GM20431 (cell line): ENCODE measurements around the gene THADA.
"Not testable (repeated sequence)": the region's sequence is repeated elsewhere in the genome, so short reads cannot be mapped to it uniquely, and the experiment has no call there.

ENCODE experiments used
- in situ Hi-C: fragments of 300-500 bp; cut with MseI, MboI; formaldehyde crosslinking; loops from one replicate; pipeline ENCODE4 v1.15.0; 2020; ENCODE audit warnings: low sequenced_read_pairs; ENCODE audit not compliant: unreplicated experiment

Gene THADA

GRCh38 chr2:43595603-43596412 is at the start of gene THADA:
TSS of gene THADA (minus strand) at chr2:43596038. CDS start at chr2:43592392, 3,646 bp downstream.
- in situ Hi-C loops = no loop called here

- in situ Hi-C loops = no loop called here
Observed at GRCh38 chr2:43643680-43644079, 47.8 kb upstream of the THADA start.

- in situ Hi-C loops = no loop called here
Observed at GRCh38 chr2:43642363-43642762, 46.5 kb upstream of the THADA start.

GRCh38 chr2:43637030-43637803 is 41.4 kb upstream of the THADA start, which contains the start of gene PLEKHH2:
TSS of gene PLEKHH2 (plus strand) at chr2:43637260. CDS start at chr2:43644674, 7,414 bp downstream.
- in situ Hi-C loops = no loop called here

GRCh38 chr2:43636621-43637020 is 40.8 kb upstream of the THADA start:
- in situ Hi-C loops = no loop called here

GRCh38 chr2:43636153-43636552 is 40.3 kb upstream of the THADA start:
- in situ Hi-C loops = not testable (repeated sequence)

GRCh38 chr2:43634604-43635306 is 38.9 kb upstream of the THADA start:
- in situ Hi-C loops = no loop called here

- in situ Hi-C loops = no loop called here
Observed at GRCh38 chr2:43631618-43632317, 35.9 kb upstream of the THADA start.

- in situ Hi-C loops = no loop called here
Observed at GRCh38 chr2:43622931-43623451, 27.2 kb upstream of the THADA start.

- in situ Hi-C loops = no loop called here
Observed at GRCh38 chr2:43619511-43619910, 23.7 kb upstream of the THADA start.

- in situ Hi-C loops = no loop called here
Observed at GRCh38 chr2:43616967-43617680, 21.3 kb upstream of the THADA start.

GRCh38 chr2:43612944-43613343 is 17.1 kb upstream of the THADA start:
- in situ Hi-C loops = no loop called here

- in situ Hi-C loops = no loop called here
Observed at GRCh38 chr2:43611987-43612894, 16.4 kb upstream of the THADA start.

- in situ Hi-C loops = no loop called here
Observed at GRCh38 chr2:43610361-43610760, 14.5 kb upstream of the THADA start.

GRCh38 chr2:43609290-43609918 is 13.6 kb upstream of the THADA start:
- in situ Hi-C loops = no loop called here

GRCh38 chr2:43605851-43606250 is 10.0 kb upstream of the THADA start:
- in situ Hi-C loops = no loop called here

- in situ Hi-C loops = no loop called here
Observed at GRCh38 chr2:43605079-43605655, 9.3 kb upstream of the THADA start.
